Right renal cortex interstitium (tissue), 3 donors: ENCODE data around the gene SNX9. TPM values are rescaled to one million over a fixed set of nuclear protein-coding genes. Genes with fewer than 3 reads are reported as not detected.
"Not testable (repeated sequence)": the region's sequence is repeated elsewhere in the genome, so short reads cannot be mapped to it uniquely, and the experiment has no call there.

Source experiments
- DNase-seq, 3 donors: peaks; one replicate each; pipeline ENCODE4 v3.0.0-alpha.2; 2013; ENCODE audit warnings: low read depth in 3 of 3, low spot score in 2 of 3
- polyA plus RNA-seq, 3 donors: library from polyadenylated mRNA; unstranded; fragments of 120-200 nt; gene quantifications; one replicate each; pipeline ENCODE4 v1.2.1, GENCODE V29; 2013; ENCODE audit not compliant: insufficient read length in 3 of 3

Gene SNX9
- 10 to 100 TPM; 43.1 to 44.8 (median 43.2) TPM for polyA plus RNA-seq

GRCh38 chr6:157823001-157823527 is at the start of gene SNX9:
Gene SNX9, plus strand, starts transcription at chr6:157823246. Its CDS starts 189 bp downstream, at chr6:157823435.
- DNase-seq, result no peak

GRCh38 chr6:157773248-157773773 is 49.7 kb upstream of the SNX9 start:
- no peak for DNase-seq

- no peak for DNase-seq
Observed at GRCh38 chr6:157774153-157775135, 48.6 kb upstream of the SNX9 start.

GRCh38 chr6:157775376-157775775 is 47.7 kb upstream of the SNX9 start:
- no peak for DNase-seq

- DNase-seq, result no peak
Observed at GRCh38 chr6:157777344-157777743, 45.7 kb upstream of the SNX9 start.

GRCh38 chr6:157778719-157779118 is 44.3 kb upstream of the SNX9 start:
- DNase-seq, result no peak

- no peak for DNase-seq
Observed at GRCh38 chr6:157779705-157780604, 43.1 kb upstream of the SNX9 start.

GRCh38 chr6:157785636-157786035 is 37.4 kb upstream of the SNX9 start:
- no peak for DNase-seq

GRCh38 chr6:157786221-157786620 is 36.8 kb upstream of the SNX9 start:
- DNase-seq, result no peak

GRCh38 chr6:157787080-157787479 is 36.0 kb upstream of the SNX9 start:
- no peak for DNase-seq

- no peak for DNase-seq
Observed at GRCh38 chr6:157788180-157788579, 34.9 kb upstream of the SNX9 start.

GRCh38 chr6:157789297-157789696 is 33.7 kb upstream of the SNX9 start:
- no peak for DNase-seq

GRCh38 chr6:157789861-157790260 is 33.2 kb upstream of the SNX9 start:
- no peak for DNase-seq

GRCh38 chr6:157790548-157791160 is 32.4 kb upstream of the SNX9 start:
- DNase-seq, result no peak

GRCh38 chr6:157791450-157791849 is 31.6 kb upstream of the SNX9 start:
- no peak for DNase-seq

- no peak for DNase-seq
Observed at GRCh38 chr6:157792671-157793070, 30.4 kb upstream of the SNX9 start.

GRCh38 chr6:157794012-157794411 is 29.0 kb upstream of the SNX9 start:
- not testable (repeated sequence) for DNase-seq

- DNase-seq, result no peak
Observed at GRCh38 chr6:157795841-157796240, 27.2 kb upstream of the SNX9 start.

GRCh38 chr6:157798851-157799250 is 24.2 kb upstream of the SNX9 start:
- DNase-seq, result no peak

GRCh38 chr6:157799561-157799960 is 23.5 kb upstream of the SNX9 start:
- DNase-seq, result not testable (repeated sequence)
